Duodenal mucosa (tissue), 2 donors: ENCODE results near the gene FAM3B.

Source experiments
- H3K27ac ChIP-seq: one replicate; pipeline ENCODE4 v1.7.0; 2013; ENCODE audit warnings: low read depth, low read length
- H3K27me3 ChIP-seq, 2 donors: one replicate each; pipeline ENCODE4 v1.7.0; 2013; ENCODE audit warnings: low read length in 2 of 2, control low read depth in 1 of 2; ENCODE audit not compliant: insufficient read depth in 2 of 2, control insufficient read depth in 1 of 2
- H3K36me3 ChIP-seq, 2 donors: one replicate each; pipeline ENCODE4 v1.7.0; 2013; ENCODE audit warnings: low read length in 2 of 2, control low read depth in 1 of 2; ENCODE audit not compliant: insufficient read depth in 2 of 2, control insufficient read depth in 1 of 2
- H3K4me1 ChIP-seq, 2 donors: one replicate each; pipeline ENCODE4 v1.7.0; 2013; ENCODE audit warnings: low read length in 2 of 2, control low read depth in 1 of 2; ENCODE audit not compliant: insufficient read depth in 2 of 2, control insufficient read depth in 1 of 2
- H3K4me3 ChIP-seq, 2 donors: one replicate each; pipeline ENCODE4 v1.7.0; 2013; ENCODE audit warnings: low read length in 2 of 2, low read depth in 1 of 2
- H3K9ac ChIP-seq, 2 donors: one replicate each; pipeline ENCODE4 v1.7.0; 2013; ENCODE audit warnings: low read length in 2 of 2, low read depth in 1 of 2
- H3K9me3 ChIP-seq, 2 donors: one replicate each; pipeline ENCODE4 v1.7.0; 2013; ENCODE audit warnings: low read length in 2 of 2, control low read depth in 1 of 2; ENCODE audit not compliant: control insufficient read depth in 1 of 2

Gene FAM3B

DNA sequence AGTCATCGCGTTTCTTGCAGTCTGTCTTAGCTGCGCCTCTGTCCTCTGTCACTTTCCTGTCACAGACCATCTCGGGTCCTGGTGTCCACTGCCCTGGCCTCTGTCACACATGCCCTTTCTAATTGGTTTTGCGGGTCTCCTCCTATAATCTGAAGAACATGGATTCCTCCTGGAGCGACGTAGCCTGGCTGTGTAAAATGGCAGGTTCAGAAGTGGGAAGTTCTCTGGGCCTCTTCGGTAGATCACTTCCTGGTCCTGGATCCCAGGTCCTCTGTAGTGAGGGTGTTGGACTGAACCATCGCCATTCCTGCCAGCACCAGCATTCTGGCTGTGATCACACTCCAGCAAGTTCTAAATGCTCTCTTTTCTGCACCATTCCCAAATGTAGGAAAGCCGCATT is 857 bp downstream of the FAM3B start:
- Histone ChIP-seq H3K4me1 (peaks cover 51 to 52% of the 10 kb centered on the region in 2 donors), H3K27me3 (peaks cover 0 to 2% of the 10 kb centered on the region in 2 donors), H3K9ac (peak overlapping the region; percentile 68 to 88), H3K36me3 (peaks cover 0 to 11% of the 10 kb centered on the region in 2 donors), H3K27ac (peak overlapping the region; percentile 87), H3K4me3 (peak overlapping the region; percentile 61 to 82), H3K9me3 (no peaks in the 10 kb centered on the region)

DNA sequence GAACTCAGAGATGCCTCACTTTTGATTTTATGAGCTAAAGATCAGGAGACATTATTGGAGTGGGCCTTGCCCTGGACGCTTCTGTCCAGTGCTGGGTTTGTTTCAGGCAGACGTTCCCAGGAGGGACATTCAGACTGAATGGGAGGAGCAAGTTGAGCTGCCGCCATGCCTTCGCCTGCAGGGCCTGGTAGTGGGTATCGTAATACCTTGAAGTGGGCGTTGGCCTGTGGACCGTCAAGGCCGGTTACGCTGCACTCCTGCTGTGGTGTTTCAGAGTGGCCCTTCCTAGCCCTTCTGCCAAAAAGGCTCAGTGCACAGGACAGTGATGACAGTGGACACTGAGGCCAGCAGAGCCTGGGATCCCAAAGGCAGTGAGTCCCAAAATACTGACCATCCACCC is 1.6 kb downstream of the FAM3B start:
- H3K27ac ChIP-seq = peak overlapping the region; percentile 47
- H3K36me3 ChIP-seq = peaks cover 0 to 16% of the 10 kb centered on the region in 2 donors
- H3K9ac ChIP-seq = peak overlapping the region; percentile 68 to 88
- H3K27me3 ChIP-seq = peaks cover 0 to 2% of the 10 kb centered on the region in 2 donors
- no peaks in the 10 kb centered on the region for H3K9me3 ChIP-seq
- peak overlapping the region; percentile 61 to 82 for H3K4me3 ChIP-seq
- peaks cover 59 to 60% of the 10 kb centered on the region in 2 donors for H3K4me1 ChIP-seq

DNA sequence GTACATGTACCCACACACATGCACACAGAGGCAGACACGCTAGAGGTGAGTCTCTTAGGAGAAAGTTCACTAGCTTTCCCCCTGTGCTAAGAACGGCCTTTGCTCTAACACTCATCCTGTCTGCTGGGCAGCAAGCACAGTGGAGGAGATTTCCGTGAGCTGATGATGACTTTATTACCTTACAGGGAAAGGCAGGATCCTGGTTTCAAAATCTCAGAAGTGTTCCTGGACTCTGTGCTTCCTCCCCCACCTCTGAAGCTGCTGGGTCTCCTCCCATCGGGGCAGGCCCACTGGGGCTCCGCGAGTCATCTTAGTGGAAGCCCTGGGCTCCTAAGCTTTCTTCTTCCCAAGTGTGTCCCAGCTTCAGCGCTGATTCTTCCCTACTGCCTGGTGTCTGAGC is 2.7 kb downstream of the FAM3B start:
- peaks cover 64 to 70% of the 10 kb centered on the region in 2 donors for H3K4me1 ChIP-seq
- H3K27ac ChIP-seq = peak overlapping the region; percentile 58
- H3K4me3 ChIP-seq = peak overlapping the region; percentile 31 to 50
- H3K27me3 ChIP-seq = peaks cover 0 to 2% of the 10 kb centered on the region in 2 donors
- H3K9ac ChIP-seq = peak overlapping the region; percentile 16 to 88
- H3K36me3 ChIP-seq = peaks cover 0 to 20% of the 10 kb centered on the region in 2 donors
- H3K9me3 ChIP-seq = no peaks in the 10 kb centered on the region

DNA sequence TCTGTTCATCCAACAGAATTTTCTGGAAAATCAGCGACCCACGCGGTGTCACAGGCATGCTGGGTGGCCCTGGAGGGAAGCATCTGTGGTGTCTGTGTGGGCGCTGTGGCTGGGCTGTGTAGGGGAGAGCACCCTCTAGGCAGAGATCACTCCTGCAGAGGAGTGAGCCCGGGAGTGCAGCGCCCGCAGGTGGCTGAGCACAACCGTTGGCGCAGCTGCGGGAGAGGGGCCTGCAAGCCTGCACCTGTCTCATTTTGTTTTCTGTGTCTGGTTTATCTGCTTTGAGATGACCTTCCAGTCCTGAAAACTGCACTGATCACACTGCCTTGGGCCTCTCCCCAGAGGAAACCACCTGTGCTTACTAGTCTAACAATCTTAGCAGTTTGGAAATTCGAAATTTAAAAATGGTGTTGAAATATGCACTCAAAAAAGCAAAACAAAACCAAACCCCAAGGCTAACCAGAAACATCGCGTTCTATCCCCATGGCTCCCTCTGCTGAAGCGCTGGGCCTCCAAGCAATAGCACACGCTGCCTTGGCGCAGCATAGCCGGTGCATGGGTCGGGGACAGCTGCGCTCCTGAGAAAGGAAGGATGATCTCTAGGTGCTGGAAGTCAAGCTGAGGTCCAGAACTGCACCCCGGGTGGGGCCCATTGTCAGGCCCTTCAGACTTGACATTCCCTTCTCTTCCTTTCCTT is 4.8 kb downstream of the FAM3B start:
- peaks cover 64 to 77% of the 10 kb centered on the region in 2 donors for H3K4me1 ChIP-seq
- H3K27ac ChIP-seq = no peak overlapping the region
- H3K36me3 ChIP-seq = peaks cover 0 to 23% of the 10 kb centered on the region in 2 donors
- no peak overlapping the region for H3K9ac ChIP-seq
- peaks cover 0 to 2% of the 10 kb centered on the region in 2 donors for H3K27me3 ChIP-seq
- H3K4me3 ChIP-seq = peak overlapping the region; percentile 2 to 15
- H3K9me3 ChIP-seq = no peaks in the 10 kb centered on the region

DNA sequence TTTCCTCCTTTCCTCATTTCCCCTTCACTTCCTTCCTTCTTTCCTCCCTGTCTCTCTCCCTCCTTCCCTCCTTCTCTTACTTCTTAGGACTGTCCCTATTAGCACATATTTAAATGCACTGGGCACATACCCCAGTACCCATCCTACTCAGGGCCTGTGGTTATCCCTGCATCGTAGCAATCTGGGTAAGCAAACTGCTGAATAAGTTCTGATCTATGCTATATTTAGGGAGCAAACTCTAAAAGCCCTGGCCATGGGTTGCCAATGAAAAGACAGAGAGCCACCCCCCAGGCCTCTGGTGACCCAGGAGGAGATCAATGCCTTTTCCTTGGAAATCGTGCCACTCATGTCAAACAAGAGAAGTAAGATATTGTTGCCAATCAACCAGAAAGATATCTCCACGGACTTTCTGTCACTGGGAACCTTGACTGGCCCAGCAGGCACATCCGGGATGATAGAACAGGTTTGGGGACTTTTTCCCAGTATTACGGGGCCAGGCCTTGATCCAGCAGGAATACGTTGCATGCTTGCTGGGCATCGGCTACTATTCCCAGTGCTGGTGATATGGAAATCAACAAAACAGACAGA is 5.4 kb downstream of the FAM3B start:
- Histone ChIP-seq H3K36me3 (peaks cover 0 to 25% of the 10 kb centered on the region in 2 donors), H3K4me3 (peak overlapping the region; percentile 2 to 15), H3K9ac (no peak overlapping the region), H3K27me3 (peaks cover 0 to 2% of the 10 kb centered on the region in 2 donors), H3K4me1 (peaks cover 70 to 84% of the 10 kb centered on the region in 2 donors), H3K27ac (no peak overlapping the region), H3K9me3 (no peaks in the 10 kb centered on the region)

DNA sequence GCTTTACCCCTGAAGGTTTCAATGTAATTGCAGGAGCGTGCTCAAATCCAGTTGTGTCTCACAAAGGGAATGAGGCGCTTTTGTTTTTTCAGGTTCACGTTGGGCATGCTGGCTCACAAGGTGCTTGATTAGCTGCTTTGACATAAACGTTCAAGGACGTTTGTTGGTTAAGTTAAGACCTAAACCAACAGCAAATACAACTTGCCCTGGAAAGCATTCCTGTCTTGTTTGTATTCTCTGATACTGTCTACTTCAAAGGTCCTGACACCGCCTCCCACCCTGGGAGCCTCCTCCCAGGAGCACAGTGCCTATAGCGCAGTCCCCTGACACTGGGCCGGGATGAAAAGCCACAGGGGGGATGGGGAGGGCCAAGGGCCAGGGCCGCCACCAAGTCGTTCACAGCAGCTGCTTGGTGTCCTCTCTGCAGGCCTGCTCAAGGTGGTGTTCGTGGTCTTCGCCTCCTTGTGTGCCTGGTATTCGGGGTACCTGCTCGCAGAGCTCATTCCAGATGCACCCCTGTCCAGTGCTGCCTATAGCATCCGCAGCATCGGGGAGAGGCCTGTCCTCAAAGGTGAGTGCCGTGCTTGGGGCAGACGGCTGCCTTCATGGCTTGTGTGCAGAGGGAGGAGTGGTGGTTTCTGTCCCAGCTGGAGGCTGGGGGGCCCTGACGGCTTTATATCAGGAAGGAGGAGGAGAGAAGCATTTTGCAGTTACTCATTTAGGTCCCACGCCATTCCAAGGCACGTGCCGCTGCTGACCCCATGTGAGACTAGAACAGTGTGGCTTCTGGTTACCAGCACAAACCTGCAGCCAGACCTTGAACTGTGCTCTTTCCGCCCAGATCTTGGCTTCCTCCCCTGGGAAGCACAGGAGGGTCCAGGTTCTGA is 6.1 kb downstream of the FAM3B start:
- H3K9me3 ChIP-seq = no peaks in the 10 kb centered on the region
- H3K27me3 ChIP-seq = no peaks in the 10 kb centered on the region
- H3K4me3 ChIP-seq = no peak overlapping the region
- no peak overlapping the region for H3K9ac ChIP-seq
- H3K27ac ChIP-seq = no peak overlapping the region
- H3K36me3 ChIP-seq = peaks cover 0 to 28% of the 10 kb centered on the region in 2 donors
- peaks cover 69 to 87% of the 10 kb centered on the region in 2 donors for H3K4me1 ChIP-seq

DNA sequence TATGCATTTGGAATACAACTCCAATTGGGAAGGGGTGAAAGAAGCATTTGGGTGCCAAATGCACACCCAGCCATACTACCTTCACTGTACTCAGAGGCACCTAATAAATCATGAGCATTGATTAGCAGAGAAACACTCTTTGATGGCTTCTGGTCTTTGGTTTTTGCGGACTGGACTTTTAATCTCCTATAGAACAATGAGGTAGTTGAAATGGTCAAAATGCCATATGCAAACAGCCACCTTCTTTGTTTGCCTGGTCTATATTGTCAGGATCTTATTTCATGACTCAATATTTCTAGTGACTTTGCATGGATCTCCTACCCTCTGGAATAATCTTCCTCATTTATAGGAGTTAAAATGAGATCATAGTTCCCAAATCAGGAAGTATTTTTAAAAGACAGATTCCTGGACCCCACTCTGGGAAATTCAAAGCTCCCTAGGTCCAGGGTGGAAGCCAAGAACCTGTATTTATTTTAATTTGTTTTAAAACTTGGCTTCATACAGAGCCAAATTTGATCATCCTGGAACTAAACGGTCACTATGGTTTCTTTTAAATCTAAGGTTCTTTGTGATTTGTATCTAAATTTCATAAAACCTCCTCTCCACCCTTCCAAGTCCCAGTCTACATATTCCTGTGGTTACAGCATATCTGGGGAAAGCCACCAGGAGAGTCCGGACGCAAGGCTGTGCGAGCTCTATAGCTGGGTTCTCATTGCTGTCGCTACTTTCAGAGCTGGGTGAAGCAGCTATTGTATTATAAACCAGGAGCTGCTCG is 8.7 kb downstream of the FAM3B start:
- no peaks in the 10 kb centered on the region for H3K9me3 ChIP-seq
- peaks cover 46 to 63% of the 10 kb centered on the region in 2 donors for H3K4me1 ChIP-seq
- H3K36me3 ChIP-seq = peaks cover 0 to 41% of the 10 kb centered on the region in 2 donors
- H3K27ac ChIP-seq = no peak overlapping the region
- H3K27me3 ChIP-seq = no peaks in the 10 kb centered on the region
- no peak overlapping the region for H3K4me3 ChIP-seq
- no peak overlapping the region for H3K9ac ChIP-seq

DNA sequence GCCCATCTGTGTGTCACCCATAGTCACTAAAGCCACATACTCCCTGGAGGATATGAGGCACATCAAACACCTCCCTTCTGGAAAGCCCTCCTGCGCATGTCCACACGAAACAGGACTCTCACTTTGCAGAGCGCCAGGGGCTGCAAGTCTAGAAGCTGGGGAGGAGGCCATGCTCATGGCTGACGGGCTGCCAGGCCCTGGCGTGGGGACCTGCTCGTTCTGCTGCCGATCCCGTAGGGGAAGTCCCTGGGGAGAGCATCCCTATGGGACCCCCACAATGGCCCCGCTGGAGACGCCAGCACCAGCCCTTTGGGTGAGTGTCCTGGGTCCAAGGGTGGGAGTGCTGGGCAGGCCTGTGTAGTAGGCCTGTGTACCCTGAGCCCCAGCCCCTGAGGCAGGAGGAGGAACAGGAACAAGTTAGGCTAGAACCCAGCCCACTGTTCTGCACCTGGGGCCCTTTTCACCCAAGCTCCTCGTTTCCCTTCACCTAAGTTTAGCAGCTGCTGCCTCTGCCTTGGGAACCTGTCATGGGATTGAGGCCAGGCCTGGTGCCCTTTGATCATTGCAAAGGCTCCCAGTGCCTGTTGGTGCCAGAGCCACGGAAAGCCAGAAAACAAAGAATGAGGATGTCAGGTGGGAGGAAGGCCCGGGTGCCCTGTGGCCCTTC is 9.9 kb downstream of the FAM3B start:
- Histone ChIP-seq H3K9me3 (no peaks in the 10 kb centered on the region), H3K4me1 (peaks cover 34 to 51% of the 10 kb centered on the region in 2 donors), H3K27ac (no peak overlapping the region), H3K27me3 (no peaks in the 10 kb centered on the region), H3K4me3 (peak overlapping the region in 1 of 2 donors; percentile 20), H3K36me3 (peaks cover 0 to 40% of the 10 kb centered on the region in 2 donors), H3K9ac (no peak overlapping the region)

DNA sequence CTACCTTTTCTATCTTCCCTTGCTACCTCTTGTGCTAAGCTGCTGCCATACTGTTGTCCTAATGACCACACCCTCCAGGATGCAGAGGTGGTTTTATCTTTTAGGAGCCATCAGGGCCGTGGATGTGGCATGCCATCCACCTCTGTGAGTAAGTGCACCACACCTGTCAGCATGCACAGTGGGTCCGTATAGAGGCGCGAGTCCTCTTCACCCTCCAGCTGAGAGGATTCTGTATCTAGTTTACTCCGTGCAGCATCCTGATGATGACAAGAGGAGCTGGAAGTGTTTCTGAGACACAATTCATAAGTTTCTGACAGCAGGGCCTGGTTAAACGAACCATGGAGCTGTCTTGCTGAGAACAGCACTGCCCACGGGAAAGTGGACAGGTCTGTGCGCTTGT is 11.2 kb downstream of the FAM3B start:
- H3K27ac ChIP-seq = no peak overlapping the region
- H3K36me3 ChIP-seq = peaks cover 0 to 39% of the 10 kb centered on the region in 2 donors
- peaks cover 24 to 39% of the 10 kb centered on the region in 2 donors for H3K4me1 ChIP-seq
- H3K27me3 ChIP-seq = no peaks in the 10 kb centered on the region
- no peak overlapping the region for H3K9ac ChIP-seq
- H3K9me3 ChIP-seq = no peaks in the 10 kb centered on the region
- no peak overlapping the region for H3K4me3 ChIP-seq
